Activated CD4-positive, alpha-beta T cell treated with anti-CD3 and anti-CD28 coated beads, Interleukin-10, Interleukin-2, amounts not matched to agents 100 ng/mL and 50 ng/mL, durations not matched to agents 16 hours and 8 hours (primary cell): Measurements from ENCODE around the gene MRPS21.
A peak's percentile ranks its signal among the peaks of the same experiment; 100 is the strongest.

ENCODE experiments used
- DNase-seq: peaks from one replicate; pipeline ENCODE4 v3.0.0-alpha.2; 2020

The MRPS21 gene

DNA sequence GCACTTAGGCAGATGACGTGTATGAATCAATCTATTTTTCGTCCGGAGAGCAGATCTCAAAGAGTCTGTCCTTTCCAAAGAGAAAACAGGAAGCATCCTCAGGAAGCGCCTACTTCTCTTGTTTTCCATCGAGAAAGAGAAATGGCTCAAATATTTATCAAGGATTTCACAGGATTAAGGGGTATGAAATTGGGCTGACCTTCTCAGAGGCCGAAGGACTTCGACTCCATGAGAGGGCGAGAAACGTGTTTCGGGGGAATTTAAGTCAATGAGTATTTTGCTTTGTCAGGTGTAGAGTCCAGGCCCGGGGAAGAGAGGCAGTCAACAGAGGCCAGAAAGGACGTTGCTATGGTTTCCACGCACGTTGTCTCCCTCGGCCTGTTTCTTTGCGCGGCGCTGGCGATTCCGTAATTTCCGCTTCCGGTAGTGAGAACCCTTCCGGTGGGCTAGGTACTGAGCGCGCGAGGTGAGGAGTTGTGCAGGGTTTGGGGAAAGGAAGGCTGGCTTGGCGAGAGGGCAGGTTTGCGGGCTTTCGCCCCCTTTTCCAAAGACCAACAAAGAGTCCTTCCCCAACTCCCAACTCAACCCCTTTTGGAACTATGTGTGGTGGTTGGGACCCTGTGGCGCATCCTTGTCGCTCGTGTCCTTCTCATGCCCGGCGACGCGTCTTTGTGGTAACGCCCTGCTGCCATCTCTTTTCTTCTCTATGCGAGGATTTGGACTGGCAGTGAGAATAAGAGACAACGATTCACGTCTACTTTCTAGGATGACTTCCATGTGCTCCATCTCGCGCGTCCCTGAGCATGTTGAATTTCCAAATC is at the start of gene MRPS21:
Gene MRPS21 (plus strand): TSS at position 429 of the 821 bp plus-strand sequence. CDS start 506 bp downstream, outside the sequence.
- peak; percentile 94 for DNase-seq

DNA sequence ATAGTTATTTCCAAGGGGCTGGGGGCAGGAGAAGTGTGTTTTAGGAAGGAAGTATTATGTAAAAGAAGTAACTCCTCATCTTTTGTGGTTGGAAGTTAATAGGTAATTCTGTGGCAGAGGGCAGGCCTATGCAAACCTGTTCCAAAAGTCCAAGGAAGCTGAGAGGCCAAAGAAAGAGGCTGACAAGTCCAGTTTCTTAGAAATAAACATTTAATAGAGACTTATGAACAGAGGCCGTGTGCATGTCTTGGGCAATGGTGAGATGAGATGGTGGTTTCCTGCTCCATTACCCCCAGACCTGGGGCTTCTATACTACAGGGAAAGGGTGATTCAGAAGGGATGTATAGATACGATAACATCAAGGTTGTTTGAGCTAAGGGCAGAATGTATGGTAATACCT is 43.7 kb upstream of the MRPS21 start:
- no peak for DNase-seq

DNA sequence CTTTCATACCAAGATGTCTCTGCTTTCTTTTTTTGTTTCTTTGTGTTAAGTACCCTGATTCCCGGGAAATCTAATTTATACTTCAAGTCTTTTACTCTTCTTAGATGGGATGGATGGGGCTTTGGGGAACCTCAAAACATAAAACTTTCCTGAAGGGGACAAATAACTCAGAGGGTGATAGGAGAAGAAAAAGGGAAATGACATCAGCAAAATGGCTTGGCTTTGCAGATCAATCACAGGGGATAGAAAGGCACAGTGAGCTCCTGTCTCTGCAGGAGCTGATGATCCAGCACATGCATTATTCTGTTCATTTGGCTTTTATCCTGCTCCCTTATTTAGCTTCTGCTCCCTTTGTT is 37.5 kb upstream of the MRPS21 start:
- no peak for DNase-seq

DNA sequence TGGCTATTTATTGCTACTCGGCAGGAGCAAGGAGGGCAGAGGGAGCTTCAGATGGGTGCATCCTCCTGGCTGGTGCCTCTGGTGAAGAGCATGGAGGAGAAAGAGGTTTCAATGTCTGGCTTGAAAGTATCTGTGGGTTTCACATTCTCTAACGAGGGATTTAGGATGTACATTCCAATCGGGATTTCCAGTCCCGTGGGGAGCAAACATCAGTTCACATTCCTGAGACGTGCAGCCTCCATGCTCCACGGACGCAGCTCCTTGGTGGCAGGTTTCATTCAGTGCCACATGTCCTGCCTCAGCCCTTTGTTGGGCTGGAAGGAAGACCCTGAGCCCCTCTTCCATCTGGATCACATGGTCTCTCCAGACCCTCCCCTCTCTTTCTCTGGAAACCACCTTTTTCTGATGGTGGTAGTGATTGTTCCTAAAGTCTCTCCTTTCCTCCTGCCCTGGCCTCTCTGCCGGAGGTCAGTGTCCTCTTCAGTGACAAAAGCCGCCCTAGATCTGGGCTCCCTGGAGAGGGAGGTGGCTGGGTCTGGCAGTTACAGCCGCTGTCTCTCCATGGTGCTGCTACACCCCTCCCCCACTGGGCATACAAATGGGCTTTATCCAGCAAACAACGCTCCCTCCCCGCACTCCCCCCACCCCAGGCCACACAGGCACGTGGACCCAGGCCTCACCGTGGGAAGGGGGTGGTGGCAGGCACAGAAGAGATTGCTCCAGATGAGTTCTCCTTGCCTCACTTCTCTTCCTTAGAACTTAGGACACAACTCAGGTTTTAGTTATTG is 36.9 kb upstream of the MRPS21 start:
- no peak for DNase-seq

DNA sequence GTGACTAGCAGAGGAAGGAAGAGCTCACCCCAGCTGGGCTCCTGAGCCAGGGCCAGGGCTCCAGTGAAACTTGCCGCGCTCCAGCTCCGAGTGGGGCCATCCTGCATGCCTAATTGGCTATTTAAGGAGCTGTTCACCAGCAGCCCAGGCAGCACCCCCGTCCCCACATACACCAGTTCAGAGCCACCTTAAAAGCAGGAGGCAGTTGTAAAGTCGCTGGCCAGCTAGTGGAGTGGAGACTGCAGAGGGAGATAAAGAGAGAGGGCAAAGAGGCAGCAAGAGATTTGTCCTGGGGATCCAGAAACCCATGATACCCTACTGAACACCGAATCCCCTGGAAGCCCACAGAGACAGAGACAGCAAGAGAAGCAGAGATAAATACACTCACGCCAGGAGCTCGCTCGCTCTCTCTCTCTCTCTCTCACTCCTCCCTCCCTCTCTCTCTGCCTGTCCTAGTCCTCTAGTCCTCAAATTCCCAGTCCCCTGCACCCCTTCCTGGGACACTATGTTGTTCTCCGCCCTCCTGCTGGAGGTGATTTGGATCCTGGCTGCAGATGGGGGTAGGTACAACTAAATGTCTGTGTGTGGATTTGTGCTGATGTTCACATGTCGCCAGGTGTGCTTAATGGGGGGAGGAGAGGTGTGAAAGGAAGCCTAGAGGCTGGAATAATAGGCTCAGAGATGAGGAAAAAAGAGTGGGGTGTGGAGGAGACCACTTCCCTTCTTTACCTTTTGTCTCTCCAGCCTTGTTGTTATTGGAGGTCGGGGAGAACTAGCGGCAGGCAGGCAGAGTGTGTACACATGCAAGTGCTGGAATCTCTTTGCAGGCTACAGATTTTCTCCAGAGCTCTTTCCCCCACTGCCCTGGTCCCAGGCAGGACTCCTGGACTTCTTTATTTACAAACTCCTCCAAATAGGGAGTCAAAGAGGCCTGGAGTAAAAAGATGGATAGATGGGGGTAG is 35.8 kb upstream of the MRPS21 start, which contains the start of gene CA14:
Gene CA14 (plus strand): TSS at position 151 of the 962 bp plus-strand sequence. CDS start 355 bp downstream, at position 506.
- DNase-seq: no peak

DNA sequence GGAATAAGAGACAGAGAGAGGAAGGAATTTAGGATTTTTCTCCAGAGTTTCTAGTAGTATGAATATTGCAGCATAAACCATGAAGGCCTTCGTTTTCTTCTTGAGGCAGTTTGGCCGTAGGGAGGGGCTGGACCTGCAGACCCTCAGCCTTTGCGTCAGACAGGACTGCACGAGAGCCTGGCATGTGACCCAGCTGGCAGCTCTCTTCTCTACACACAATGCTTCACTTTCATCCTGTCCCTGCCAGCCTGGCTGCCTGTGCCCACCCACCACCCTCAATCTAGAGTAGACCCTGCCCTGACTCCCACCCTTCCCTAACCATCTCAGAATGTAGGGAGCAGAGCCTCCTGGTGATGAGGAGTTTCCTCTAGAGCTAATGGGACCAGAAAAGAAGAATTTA is 34.4 kb upstream of the MRPS21 start:
- no peak for DNase-seq

DNA sequence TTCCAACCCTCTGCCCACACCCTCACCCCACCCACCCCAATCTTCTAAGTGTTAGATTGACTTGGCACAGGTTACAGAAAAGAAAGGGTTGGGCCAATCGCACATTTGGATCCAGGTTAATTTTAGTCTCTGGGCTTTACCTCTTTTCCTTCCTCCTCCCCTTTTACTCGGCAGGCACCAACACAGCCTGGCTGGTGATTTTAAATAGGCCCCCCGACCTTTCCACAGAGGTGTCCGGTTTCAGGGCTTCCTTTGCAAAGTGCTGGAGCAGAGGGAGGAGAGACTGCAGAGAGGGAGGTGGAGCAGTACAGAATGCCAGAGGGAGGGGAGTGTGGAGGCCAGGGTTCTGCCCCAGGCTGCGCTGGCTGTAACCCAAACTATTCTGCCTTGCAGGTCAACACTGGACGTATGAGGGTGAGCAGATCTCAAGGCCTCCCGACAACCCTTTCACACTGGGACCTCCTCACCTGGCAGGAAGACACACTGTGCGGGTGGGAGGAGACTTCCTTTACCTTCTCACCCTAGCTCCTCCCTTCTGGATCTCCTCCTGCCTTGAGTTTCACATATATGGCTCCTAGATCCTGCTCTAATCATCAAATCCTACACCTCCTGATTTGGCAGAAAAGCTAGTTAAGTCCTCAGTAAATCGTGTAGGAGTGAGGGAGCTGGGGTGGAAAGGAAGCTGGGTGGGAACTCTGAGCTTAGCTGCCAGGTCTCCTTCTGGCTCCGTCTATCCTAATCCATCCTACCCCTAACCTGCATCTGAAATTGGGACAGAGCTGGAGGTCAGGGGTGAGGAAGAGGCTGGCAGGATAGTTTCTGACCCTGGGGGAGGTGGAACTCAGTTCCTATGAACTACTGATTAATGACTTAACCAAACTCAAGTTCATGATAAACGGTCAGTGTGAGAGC is 33.6 kb upstream of the MRPS21 start:
- DNase-seq: no peak

DNA sequence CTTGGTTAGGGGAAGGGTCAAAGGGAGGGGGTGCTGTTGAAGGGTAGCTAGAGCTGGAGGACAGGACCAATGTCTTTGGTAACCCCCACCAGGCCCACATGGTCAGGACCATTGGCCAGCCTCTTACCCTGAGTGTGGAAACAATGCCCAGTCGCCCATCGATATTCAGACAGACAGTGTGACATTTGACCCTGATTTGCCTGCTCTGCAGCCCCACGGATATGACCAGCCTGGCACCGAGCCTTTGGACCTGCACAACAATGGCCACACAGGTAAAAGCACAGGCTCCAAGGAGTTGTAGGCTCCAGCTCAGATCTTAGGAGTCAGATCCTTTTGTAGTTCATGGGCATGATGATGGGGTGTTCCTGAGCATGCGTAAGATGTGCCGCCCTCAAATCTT is 32.3 kb upstream of the MRPS21 start:
- DNase-seq: no peak

DNA sequence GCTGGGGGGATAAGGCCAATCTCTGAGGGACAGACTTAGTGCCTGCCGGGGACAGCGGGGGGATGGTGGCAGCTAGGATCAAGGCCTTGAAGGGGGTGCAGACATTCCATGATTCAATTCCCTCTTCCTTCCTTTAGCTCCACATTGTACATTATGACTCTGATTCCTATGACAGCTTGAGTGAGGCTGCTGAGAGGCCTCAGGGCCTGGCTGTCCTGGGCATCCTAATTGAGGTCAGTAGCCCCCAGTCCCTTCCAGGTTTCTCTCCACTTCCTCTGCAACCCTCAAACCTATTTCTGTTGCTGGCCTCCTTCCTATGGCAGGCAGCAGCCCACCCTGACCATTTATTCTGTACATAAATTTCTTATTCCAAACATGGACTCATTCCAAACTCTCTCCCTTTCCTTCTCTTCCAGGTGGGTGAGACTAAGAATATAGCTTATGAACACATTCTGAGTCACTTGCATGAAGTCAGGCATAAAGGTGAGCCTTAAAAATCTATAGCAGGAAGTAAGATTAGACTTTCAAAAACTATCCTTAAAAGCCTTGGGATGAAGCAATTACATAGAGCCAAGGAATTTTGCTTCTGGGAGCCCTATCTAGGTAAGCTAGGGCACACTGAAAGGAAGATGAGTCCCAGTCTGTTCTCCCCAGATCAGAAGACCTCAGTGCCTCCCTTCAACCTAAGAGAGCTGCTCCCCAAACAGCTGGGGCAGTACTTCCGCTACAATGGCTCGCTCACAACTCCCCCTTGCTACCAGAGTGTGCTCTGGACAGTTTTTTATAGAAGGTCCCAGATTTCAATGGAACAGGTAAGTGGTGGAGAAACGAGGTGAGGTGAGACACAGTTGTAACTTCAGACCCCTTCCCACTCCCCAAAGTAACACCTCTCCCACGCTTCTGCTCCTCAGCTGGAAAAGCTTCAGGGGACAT is 31.0 kb upstream of the MRPS21 start:
- no peak for DNase-seq

DNA sequence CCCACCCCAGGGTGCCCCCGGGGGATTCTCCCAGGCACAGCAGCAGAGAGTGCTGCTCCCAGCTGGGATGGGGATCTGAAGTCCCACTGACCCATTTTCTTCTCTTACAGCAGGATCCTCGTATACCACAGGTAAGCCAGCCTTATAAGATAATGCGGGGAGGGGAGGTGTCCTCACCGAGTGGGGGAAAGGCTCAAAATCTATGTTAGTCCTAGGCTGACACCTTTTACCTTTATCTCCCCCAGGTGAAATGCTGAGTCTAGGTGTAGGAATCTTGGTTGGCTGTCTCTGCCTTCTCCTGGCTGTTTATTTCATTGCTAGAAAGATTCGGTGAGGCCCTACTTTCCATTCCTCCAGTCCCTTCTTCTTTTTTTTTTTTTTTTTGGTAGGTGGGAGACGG is 30.1 kb upstream of the MRPS21 start:
- DNase-seq: no peak

DNA sequence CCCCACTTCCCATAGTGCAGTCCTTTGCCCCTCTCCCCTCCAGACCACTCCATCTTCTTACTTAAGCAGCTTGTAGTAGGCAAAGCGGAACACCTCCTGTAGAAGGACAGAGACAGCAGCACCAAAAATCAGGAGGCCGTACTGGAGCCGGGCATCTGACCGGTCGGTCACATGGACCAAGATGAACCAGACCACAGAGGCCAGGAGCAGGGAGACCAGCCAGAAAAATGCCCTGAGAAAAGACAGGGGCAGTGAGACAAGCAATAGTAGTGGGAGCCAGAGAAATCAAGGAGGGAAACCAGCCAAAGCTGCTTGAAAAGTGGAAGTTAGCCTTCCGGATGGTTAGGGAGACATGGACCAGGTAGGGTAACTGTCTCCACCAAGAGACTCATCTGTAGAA is 25.8 kb upstream of the MRPS21 start:
- DNase-seq: no peak

DNA sequence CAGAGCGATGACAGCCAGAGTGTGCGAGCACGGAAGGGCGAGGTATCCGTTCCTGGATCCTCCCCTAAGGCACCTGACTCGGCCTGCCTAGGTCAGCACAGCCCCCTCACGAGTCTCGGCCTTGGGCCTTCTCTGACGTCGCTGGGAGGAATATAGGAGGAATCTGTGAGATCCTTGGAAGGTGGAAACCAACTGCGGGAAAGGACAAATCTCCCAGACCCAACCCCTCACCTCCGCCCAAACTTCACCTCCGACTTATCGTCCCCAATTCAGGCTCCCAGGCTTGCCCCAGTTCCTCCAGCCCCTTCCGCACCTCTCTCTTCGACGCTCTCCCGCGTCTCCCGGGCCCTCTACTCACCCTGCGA is 25.3 kb upstream of the MRPS21 start:
- peak; percentile 45 for DNase-seq

DNA sequence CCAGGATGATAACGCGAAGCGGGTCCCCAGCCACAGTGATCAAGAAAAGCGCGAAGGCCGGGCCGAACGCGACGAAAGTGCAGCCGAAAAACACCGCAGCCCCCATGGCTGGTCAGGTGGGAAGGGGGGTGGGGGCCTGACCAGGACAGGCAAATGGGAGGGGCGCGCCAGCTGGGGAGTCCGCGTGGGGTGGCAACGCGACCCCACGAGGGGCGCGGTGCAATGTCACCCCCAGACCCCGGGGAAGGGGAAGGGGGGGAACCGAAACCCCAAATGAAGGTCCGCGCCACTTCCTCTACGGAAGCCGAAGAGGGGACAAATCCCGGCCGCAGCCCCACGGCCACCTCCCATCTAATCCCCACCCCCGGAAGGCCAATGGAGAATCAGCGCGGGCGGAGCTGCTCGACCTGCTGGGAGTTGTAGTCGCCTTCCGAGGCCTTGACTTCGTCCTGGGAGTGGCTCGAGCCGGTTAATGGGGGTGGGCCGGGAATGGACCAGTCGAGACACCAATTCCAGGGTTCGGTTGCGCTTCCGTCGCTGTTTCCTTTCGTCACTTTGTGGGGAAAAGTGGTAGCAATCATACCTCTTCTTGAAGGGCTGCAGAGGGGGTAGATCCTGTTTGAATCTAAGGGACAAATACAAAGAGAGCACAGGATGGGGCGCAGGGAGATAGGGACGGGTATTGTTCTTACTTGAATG is 24.8 kb upstream of the MRPS21 start, which contains the start of gene APH1A:
Gene APH1A (minus strand): TSS at position 312 of the 699 bp plus-strand sequence. CDS start 206 bp downstream, at position 106.
- peak; percentile 98 for DNase-seq

DNA sequence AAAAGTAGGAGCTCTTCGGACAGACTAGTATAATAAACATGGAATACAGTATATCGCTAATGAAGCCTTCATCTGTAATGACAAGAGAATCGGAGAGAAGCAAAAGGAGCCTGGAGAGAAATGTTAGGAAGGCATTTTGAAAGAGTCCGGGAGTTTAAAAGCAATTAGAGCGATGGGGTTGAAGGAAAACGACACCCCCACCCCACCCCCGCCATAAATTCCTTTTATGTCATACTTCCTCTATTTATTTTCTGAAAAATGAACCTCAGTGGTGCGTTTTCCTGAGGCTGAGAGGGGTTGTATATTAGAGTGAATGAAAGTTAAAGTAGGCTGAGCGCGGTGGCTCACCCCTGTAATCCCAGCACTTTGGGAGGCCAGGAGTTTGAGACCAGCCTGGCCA is 24.2 kb upstream of the MRPS21 start:
- DNase-seq: no peak

DNA sequence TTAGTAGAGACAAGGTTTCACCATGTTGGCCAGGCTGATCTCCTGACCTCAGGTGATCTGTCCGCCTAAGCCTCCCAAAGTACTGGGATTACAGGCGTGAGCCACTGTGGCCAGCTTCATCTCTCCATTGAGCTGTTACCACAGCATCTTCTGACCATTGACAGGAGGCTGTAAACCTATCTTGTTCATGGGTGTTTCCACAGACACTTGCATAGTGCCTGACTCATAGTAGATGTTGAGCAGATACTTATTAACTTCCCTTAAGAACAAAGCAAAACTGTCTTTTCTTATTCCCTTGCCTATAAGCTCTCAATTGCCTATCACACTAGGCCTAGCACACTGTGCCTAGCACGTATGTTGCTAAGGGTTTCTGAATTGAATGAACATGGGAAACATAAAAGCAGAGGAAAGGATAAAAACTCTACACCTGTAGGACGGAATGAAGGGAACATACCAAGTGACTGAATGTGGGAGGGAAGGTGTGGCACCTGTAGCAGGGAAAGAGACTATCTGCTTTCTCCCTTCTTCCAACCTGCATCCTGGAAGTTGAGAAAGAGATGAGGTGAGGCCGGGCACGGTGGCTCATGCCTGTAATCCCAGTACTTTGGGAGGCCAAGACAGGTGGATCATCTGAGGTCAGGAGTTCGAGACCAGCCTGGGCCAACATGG is 22.2 kb upstream of the MRPS21 start:
- no peak for DNase-seq

DNA sequence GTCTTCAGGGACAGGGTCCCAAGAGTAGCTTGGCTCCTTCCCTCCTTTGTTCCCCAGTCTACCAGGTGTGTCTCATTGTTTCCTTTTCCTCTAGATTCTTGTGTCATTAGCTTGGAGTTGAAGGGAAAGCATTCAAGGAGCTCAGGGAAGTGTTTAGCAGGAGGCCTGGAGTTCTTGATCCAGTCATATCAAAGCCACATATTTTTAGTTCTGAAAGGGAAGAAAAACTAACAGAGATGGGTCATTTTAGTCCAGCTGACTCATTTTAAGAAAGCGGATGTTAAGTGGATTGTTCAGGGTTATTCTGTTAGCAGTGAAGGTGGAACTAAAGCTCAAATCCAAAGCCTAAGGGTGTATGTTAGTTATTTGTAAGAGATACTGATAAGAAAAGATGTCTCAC is 20.4 kb upstream of the MRPS21 start:
- no peak for DNase-seq

DNA sequence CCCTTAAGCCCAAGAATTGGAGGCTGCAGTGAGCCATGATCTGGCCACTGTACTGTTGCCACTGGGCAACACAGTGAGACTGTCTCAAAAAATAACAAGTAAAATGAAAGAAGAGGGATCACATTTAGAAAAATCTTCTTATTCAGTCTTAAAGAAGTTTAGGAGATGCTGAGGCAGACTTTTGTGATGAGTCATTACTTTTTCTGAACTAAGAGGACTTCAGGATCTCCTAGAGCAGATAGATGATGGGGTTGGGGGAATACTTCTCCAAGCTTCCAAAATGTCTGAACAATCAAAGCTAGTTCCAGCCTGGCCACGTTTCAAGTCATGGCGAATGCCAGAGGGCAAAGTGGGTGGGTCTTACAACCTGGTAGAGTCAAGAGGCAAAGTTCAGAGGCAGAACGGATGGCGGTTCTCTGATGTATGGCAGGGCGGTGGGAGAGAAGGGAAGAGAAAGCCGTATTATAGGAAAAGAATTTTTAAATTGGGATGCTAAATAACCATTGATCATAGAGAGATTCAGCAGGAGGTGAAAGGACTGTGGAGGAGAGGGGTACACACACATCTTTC is 13.4 kb upstream of the MRPS21 start:
- DNase-seq: no peak

DNA sequence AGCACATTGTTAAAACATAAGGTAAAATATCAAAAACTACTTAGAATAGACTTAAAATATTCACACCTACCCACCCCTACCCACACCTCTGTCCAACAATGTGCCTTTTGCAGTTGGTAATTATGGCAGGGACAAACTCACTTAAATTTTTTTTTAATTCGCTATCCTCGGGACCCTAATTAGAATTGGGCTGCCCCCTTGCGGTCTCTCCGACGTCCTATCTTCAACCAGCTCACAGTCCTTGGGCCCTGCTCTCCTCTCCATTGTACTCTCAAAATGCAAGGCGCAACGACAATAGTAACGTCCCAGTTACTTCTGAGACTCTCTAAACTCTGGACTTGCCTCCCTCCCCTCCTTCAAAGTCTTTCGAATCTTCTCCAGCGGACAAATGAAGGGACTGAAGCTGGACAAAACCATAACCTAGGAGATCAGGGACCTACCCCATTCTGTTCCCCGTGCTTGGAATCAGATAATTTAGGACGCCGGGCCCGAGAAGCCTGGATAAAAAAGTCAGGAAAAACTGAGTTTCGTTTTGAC is 12.4 kb upstream of the MRPS21 start:
- peak; percentile 66 for DNase-seq
